Heart left ventricle (tissue), 16 donors: Measurements from ENCODE around the gene CNTN4. TPM values are rescaled to one million over a fixed set of nuclear protein-coding genes. Genes with fewer than 3 reads are reported as not detected.

Source experiments
- ATAC-seq, 4 donors: fragments of 200-7000 bp; cut with Tn5 transposase; one replicate each; pipeline ENCODE4 v1.9.1; 2020 to 2022; ENCODE audit warnings: moderate library complexity in 4 of 4, mild to moderate bottlenecking in 3 of 4, moderate number of reproducible peaks in 1 of 4
- DNase-seq, 5 donors: peaks; one replicate each; pipeline ENCODE4 v3.0.0-alpha.2; 2020
- H3K27ac ChIP-seq, 12 donors: fragments of 200-600 bp; sonication (generic) in 4 of 12; one replicate each; pipeline versions ENCODE4 v1.5.0 to v1.8.0; 2016 to 2022; ENCODE audit warnings: mild to moderate bottlenecking in 2 of 12
- H3K27me3 ChIP-seq, 9 donors: fragments of 200-600 bp; sonication (generic) in 2 of 9; one replicate each; pipeline versions ENCODE4 v1.5.1 to v1.8.0; 2016 to 2022; ENCODE audit warnings: mild to moderate bottlenecking in 3 of 9
- H3K36me3 ChIP-seq, 9 donors: fragments of 200-600 bp; sonication (generic) in 2 of 9; one replicate each; pipeline versions ENCODE4 v1.5.0 to v1.8.0; 2018 to 2022; ENCODE audit warnings: mild to moderate bottlenecking in 2 of 9
- H3K4me1 ChIP-seq, 12 donors: fragments of 200-600 bp; sonication (generic) in 4 of 12; one replicate each; pipeline versions ENCODE4 v1.5.0 to v1.8.0; 2016 to 2022; ENCODE audit warnings: mild to moderate bottlenecking in 3 of 12
- H3K4me3 ChIP-seq, 12 donors: fragments of 200-600 bp; sonication (generic) in 4 of 12; one replicate each; pipeline versions ENCODE4 v1.5.0 to v1.8.0; 2017 to 2022; ENCODE audit warnings: mild to moderate bottlenecking in 9 of 12, moderate library complexity in 4 of 12
- H3K9me3 ChIP-seq, 12 donors: fragments of 200-600 bp; sonication (generic) in 4 of 12; one replicate each; pipeline versions ENCODE4 v1.5.0 to v1.8.0; 2016 to 2022; ENCODE audit warnings: mild to moderate bottlenecking in 1 of 12
- POLR2A ChIP-seq, 2 donors: fragments of 450-650 bp; IDR thresholded peaks; one replicate each; pipeline ENCODE4 v1.6.1; 2017; ENCODE audit warnings: antibody characterized with exemption in 2 of 2, mild to moderate bottlenecking in 2 of 2, moderate library complexity in 2 of 2
- WGBS, 4 donors: extraction: QIAGEN DNeasy Blood & Tissue Kit in 2 of 4; methylation state at CpG; one replicate each; pipeline versions ENCODE4 v1.1.5 to v1.1.7; 2013 to 2018; 5-methylcytosine and 5-hydroxymethylcytosine counted together
- intact Hi-C, 10 donors: fragments of 100-400 bp; cut with DNase I; formaldehyde crosslinking; loops; one replicate each; pipeline versions ENCODE4 v1.11.1 to v1.14.2; 2022
- polyA plus RNA-seq, 2 donors: library from polyadenylated mRNA; stranded (reverse); fragments of 200-250 nt; gene quantifications; one replicate each; pipeline ENCODE4 v1.2.3, GENCODE V29; 2013
- total RNA-seq, 9 donors: library from RNA; depleted of rRNA in 2 of 9; stranded (reverse); fragments of >200 nt in 2 of 9; fragmentation: NEBNext Ultra II Directional in 3 of 9; extraction: Animal tissue kit (Norgen Biotek cat#: 25700) in 3 of 9; gene quantifications; one replicate each; pipeline versions ENCODE4 v1.1.0 to v1.2.4, GENCODE V29; 2016 to 2023
- TF ChIP-seq, protein P1 (sequence below), 12 donors: fragments of 200-600 bp; sonication (generic) in 4 of 12; IDR thresholded peaks; one replicate each; pipeline versions ENCODE4 v1.5.0 to v1.8.0; 2018 to 2022; ENCODE audit warnings: antibody characterized with exemption in 12 of 12, mild to moderate bottlenecking in 5 of 12
- donor health status: ischemic (EF 13 %, LVEDD 7.1; RV severe dilation, severe dysfunction).
- donor health status: healthy with polysubstance abuse.
- donor health status: DM: no; HTN: yes; CAD: no.
- donor health status: DM: no; HTN: no; CAD: no.
- donor health status: ischemic (EF 25% LVEDD 6.9; RV normal size, moderate dysfunction).
- donor health status: ischemic (EF 25% LVEDD 5.7; RV mildly dilated, moderate dysfunction).
- donor health status: healthy.
- donor health status: DM: yes; HTN: yes; CAD: no.
- donor health status: ischemic (EF 35%, LVEDD 5.7; RV mildly dilated, moderate dysfunction).
- donor health status: nonischemic (EF 11% LVEDD 7.7; RV severe dilation, severe dysfunction).
- donor health status: DM: yes; HTN: yes; CAD: no.
- donor health status: PGD.
- donor health status: ischemic (EF 29% LVEDD 5.4; RV normal size, mild dysfunction).
- donor health status: nonischemic (EF 23%, LVEDD 6.1; RV moderate dilation, normal function).

Gene CNTN4
- total and polyA plus RNA-seq, 11 donors, result 0.30 to 6.7 (median 1.2) TPM

DNA sequence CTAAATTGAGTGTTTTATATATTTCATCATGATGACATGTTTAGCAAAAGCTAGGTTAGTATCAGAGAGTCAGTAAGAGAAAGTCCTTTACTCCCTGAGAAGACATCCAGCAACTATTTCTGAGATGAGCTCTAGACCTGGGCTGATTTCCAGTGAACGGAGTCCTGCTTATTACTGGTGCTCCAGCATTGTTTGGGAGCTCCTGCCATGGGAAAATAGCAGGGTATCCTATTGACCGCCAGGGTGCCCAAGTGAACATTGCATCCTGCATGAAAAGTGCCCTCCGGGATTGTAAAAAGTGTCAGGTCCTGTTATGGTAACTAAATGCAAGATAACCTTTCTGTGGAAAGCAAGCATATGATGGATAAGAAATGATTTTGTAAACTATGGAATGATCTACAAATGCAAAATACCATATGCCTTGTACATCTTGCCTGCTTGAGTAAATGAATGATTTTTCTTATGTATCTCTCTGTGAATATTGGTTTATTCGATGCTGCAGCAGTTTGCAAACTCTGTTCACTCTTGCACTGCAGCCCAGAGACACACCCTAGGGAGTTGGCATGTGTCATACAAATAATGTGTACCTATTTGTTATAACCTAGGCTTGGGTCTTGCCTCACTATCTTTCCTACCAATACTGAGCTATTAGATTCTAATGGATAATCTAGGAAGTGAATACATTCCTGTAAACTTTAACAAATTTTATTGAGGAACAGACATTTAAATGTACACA lies 914.8 kb downstream of the CNTN4 start:
- Histone ChIP-seq H3K9me3 (no peaks in the 10 kb centered on the region), H3K36me3 (no peaks in the 10 kb centered on the region), H3K4me3 (no peak overlapping the region), H3K27me3 (peaks cover 0 to 5% (median 0%) of the 10 kb centered on the region in 9 donors), H3K4me1 (peaks cover 0 to 5% (median 0%) of the 10 kb centered on the region in 12 donors), H3K27ac (no peak overlapping the region)
- WGBS, 4 donors, result 67 to 76% (median 72%) methylated on average over 4 of the region's 4 CpGs
- ATAC-seq, result no peak
- TF ChIP-seq POLR2A (IDR thresholded peaks at IDR 0.05), result no peak
- TF ChIP-seq, protein P1, sequence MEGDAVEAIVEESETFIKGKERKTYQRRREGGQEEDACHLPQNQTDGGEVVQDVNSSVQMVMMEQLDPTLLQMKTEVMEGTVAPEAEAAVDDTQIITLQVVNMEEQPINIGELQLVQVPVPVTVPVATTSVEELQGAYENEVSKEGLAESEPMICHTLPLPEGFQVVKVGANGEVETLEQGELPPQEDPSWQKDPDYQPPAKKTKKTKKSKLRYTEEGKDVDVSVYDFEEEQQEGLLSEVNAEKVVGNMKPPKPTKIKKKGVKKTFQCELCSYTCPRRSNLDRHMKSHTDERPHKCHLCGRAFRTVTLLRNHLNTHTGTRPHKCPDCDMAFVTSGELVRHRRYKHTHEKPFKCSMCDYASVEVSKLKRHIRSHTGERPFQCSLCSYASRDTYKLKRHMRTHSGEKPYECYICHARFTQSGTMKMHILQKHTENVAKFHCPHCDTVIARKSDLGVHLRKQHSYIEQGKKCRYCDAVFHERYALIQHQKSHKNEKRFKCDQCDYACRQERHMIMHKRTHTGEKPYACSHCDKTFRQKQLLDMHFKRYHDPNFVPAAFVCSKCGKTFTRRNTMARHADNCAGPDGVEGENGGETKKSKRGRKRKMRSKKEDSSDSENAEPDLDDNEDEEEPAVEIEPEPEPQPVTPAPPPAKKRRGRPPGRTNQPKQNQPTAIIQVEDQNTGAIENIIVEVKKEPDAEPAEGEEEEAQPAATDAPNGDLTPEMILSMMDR (IDR thresholded peaks at IDR 0.05), result no peak
- no peak for DNase-seq
- intact Hi-C loops, result loop anchor here in 5 of 10 donors (10.0 kb wide), 1 partner anchor 1929 kb away; no protein-coding TSS in a partner anchor

GRCh38 chr3:3015185-3016089 lies 916.8 kb downstream of the CNTN4 start:
- H3K9me3 ChIP-seq, result no peaks in the 10 kb centered on the region
- ATAC-seq (peak in 3 of 4 donors; percentile 61 to 81 (median 77)), DNase-seq (no peak)
- intact Hi-C loops, result loop anchor here in 8 of 10 donors (5.0 to 10.0 kb wide), 2 partner anchors 1931 to 1933 kb away; no protein-coding TSS in a partner anchor
- H3K27me3 ChIP-seq, result peaks cover 0 to 5% (median 0%) of the 10 kb centered on the region in 9 donors
- TF ChIP-seq POLR2A (IDR thresholded peaks at IDR 0.05), result no peak
- TF ChIP-seq, protein P1 (IDR thresholded peaks at IDR 0.05), result peak; percentile 25 to 63 (median 51)
- H3K4me3 ChIP-seq, result no peak overlapping the region
- no peak overlapping the region for H3K27ac ChIP-seq
- no peaks in the 10 kb centered on the region for H3K36me3 ChIP-seq
- WGBS, 4 donors, result 33 to 42% (median 37%) methylated on average over 5 of the region's 5 CpGs
- H3K4me1 ChIP-seq, result peaks cover 0 to 5% (median 0%) of the 10 kb centered on the region in 12 donors

GRCh38 chr3:3016226-3016625 lies 917.6 kb downstream of the CNTN4 start:
- ATAC-seq (no peak), DNase-seq (no peak)
- no peaks in the 10 kb centered on the region for H3K9me3 ChIP-seq
- H3K27ac ChIP-seq, result no peak overlapping the region
- no peaks in the 10 kb centered on the region for H3K36me3 ChIP-seq
- H3K4me3 ChIP-seq, result no peak overlapping the region
- peaks cover 0 to 5% (median 0%) of the 10 kb centered on the region in 9 donors for H3K27me3 ChIP-seq
- 60 to 70% (median 63%) methylated on average over 4 of the region's 4 CpGs for WGBS, 4 donors
- TF ChIP-seq, protein P1 (IDR thresholded peaks at IDR 0.05), result no peak
- no peak for TF ChIP-seq POLR2A (IDR thresholded peaks at IDR 0.05)
- peaks cover 0 to 5% (median 0%) of the 10 kb centered on the region in 12 donors for H3K4me1 ChIP-seq
- intact Hi-C loops, result loop anchor here in 8 of 10 donors (5.0 to 10.0 kb wide), 2 partner anchors 1931 to 1934 kb away; no protein-coding TSS in a partner anchor

- no peak for ATAC-seq
- intact Hi-C loops, result no loop called here
- Histone ChIP-seq H3K27me3 (peaks cover 0 to 8% (median 0%) of the 10 kb centered on the region in 9 donors), H3K4me1 (no peaks in the 10 kb centered on the region), H3K27ac (no peak overlapping the region), H3K4me3 (no peak overlapping the region), H3K9me3 (no peaks in the 10 kb centered on the region), H3K36me3 (no peaks in the 10 kb centered on the region)
- no peak for DNase-seq
- 72 to 87% (median 84%) methylated on average over 7 of the region's 7 CpGs for WGBS, 4 donors
- TF ChIP-seq POLR2A (IDR thresholded peaks at IDR 0.05), result no peak
- TF ChIP-seq, protein P1 (IDR thresholded peaks at IDR 0.05), result no peak
Observed at GRCh38 chr3:3020209-3020608, 921.5 kb downstream of the CNTN4 start.
